Measurements from ENCODE around the gene PPIP5K2.
"Not testable (repeated sequence)": the region's sequence is repeated elsewhere in the genome, so short reads cannot be mapped to it uniquely, and the experiment has no call there.

The PPIP5K2 gene

DNA sequence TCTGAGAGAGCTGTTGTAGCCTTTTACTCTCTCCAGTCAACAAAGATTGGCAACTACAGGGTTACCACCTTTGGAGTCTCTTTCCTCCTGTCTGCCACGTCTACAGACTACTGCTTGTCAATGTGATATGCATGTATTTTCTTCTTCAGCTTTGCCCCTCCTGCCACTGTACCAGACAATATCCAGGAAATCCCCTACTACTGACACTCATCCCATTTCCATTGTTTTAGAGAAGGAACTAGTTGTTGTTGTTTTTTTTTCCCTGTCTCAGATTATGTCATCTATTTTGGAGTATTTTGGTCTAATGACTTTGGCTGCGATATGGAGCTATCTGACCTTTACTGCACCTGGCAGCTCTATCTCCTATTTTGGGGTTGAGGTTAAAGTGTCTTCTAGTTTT lies 88.4 kb downstream of the PPIP5K2 start:
- no peak for DNase-seq (ENCODE audit: low spot score)

- DNase-seq (ENCODE audit: low spot score) = no peak
Observed at GRCh38 chr5:103209065-103209464, 89.0 kb downstream of the PPIP5K2 start.

DNA sequence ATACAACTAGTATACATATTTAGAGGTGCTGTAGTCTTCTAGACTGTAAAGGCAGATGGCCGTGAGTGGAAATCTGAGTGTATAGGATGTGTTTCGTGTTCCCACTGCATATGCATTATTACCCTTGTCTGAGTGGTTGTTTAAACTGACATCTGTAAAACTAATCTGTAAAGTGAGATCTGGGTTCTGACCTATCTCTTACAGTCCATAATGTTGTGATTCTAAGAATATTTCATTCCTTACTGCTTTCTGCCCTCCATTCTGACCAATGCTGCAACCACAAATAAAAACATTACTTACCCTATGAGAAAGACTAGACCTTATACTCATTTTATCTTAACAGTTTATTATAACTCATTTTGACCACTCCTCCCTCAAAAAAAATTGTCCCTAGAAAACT lies 90.9 kb downstream of the PPIP5K2 start:
- DNase-seq (ENCODE audit: low spot score) = no peak

GRCh38 chr5:103211576-103212561 lies 91.8 kb downstream of the PPIP5K2 start:
- no peak for DNase-seq (ENCODE audit: low spot score)

GRCh38 chr5:103216137-103216536 lies 96.0 kb downstream of the PPIP5K2 start:
- DNase-seq (ENCODE audit: low spot score) = no peak

DNA sequence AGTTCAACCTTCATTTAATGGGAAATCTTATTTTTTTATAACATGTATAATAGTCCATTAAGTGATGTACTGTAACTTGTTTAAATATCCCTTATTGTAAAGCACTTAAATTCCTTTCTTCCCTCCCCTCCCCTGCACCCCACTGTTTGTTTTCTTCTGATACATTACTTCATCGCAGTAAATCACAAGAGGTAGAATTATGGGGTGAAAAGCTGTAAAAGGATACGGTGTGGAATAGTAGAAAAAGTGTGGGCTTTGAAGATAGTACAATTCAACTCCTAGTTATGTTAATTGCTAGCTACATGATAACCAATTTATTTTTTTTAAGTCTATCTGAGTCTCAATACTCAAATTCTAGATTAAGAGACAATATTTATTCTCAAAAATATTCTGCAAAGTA lies 96.6 kb downstream of the PPIP5K2 start:
- no peak for DNase-seq (ENCODE audit: low spot score)

- no peak for DNase-seq (ENCODE audit: low spot score)
Observed at GRCh38 chr5:103217101-103217500, 97.0 kb downstream of the PPIP5K2 start.

- DNase-seq (ENCODE audit: low spot score) = no peak
Observed at GRCh38 chr5:103218164-103218563, 98.1 kb downstream of the PPIP5K2 start.

DNA sequence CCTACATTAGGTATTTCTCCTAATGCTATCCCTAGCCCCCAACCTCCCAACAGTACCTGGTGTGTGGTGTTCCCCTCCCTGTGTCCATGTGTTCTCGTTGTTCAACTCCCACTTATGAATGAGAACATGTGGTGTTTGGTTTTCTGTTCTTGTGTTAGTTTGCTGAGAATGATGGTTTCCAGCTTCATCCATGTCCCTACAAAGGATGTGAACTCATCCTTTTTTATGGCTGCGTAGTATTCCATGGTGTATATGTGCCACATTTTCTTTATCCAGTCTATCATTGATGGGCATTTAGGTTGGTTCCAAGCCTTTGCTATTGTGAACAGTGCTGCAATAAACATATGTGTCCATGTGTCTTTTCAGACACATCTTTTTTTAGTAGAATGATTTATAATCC lies 99.0 kb downstream of the PPIP5K2 start:
- not testable (repeated sequence) for DNase-seq (ENCODE audit: low spot score)

- DNase-seq (ENCODE audit: low spot score) = no peak
Observed at GRCh38 chr5:103223031-103223955, 103.2 kb downstream of the PPIP5K2 start.

GRCh38 chr5:103224118-103224893 lies 104.2 kb downstream of the PPIP5K2 start:
- peak; percentile 69 for DNase-seq (ENCODE audit: low spot score)

DNA sequence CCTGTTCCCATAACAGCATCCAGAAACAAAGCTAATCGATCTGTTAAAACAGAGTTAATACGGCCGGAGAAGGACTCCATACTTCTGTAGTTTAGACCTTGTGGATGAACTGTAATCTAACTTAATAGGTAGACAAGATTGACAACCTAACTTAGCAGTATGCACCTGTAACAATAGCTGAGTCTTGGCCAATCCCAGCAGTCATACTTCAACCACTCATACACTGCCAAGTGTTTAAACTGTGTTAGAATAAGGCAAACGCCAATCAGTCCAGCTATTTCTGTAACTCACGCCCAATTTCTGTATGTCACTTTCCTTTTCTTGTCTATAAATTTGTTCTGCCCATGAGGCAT lies 104.8 kb downstream of the PPIP5K2 start:
- DNase-seq (ENCODE audit: low spot score) = no peak

DNA sequence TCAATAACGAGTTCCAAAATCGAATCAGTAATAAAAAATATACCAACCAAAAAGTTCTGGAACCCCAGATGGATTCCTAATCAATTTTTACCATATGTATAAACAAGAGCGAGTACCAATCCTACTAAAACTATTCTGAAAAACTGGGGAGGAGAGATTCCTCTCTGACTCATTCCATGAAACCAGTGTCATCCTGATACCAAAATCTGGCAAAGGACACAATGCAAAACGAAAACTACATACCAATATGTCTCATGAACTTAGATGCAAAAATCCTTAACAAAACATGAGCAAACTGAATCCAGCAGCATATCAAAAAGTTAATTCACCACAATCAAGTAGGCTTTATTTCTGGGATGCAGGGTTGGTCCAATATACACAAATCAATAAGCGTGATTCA lies 108.0 kb downstream of the PPIP5K2 start:
- DNase-seq (ENCODE audit: low spot score) = no peak

- DNase-seq (ENCODE audit: low spot score) = no peak
Observed at GRCh38 chr5:103228588-103228987, 108.5 kb downstream of the PPIP5K2 start.

DNA sequence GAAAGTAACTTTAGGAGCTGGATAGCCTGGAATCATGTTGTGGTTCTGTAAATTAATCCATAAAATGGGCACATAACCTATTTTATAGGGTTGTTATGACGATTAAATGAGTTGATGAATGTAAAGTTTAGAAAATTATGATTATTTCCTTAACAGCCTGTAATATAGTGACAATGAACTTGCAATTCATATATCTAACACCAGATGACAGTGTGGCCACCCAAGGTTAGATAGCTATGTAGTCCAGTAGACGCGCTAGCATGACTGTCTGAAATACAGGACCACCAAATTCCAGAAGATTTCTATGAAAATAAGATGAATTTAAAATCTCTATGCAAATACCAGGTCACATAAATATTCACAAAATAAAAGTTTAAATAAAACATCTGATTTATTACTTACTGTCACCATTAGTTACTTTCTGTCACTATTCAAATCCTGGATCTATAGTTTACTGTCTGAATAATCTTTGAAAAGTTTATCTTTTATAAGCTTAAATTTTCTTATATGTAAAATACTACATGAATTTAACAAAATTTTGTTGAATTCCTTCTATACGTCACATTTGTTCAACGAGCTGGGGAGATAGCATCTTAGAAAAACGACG lies 112.4 kb downstream of the PPIP5K2 start:
- DNase-seq (ENCODE audit: low spot score) = peak; percentile 58

GRCh38 chr5:103234239-103234975 lies 114.3 kb downstream of the PPIP5K2 start:
- DNase-seq (ENCODE audit: low spot score) = no peak

DNA sequence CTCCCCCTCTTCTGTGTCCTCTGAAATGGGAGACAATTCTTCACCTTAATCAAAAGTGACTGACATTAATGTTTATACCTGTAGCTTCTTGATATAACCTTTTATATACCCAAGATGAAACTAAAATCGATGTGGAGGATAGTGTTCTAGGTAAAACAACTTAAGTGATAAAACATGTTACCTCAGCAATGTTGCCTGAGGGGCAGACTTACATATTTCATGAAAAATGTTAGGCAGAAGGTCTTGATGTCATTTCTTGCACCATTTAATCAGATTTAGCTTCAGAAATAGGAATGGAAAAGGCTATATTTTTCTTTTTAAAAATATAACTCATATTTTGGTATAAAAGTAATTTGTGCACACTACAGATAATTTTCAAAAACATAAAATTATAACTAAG lies 115.8 kb downstream of the PPIP5K2 start:
- DNase-seq (ENCODE audit: low spot score) = no peak

DNA sequence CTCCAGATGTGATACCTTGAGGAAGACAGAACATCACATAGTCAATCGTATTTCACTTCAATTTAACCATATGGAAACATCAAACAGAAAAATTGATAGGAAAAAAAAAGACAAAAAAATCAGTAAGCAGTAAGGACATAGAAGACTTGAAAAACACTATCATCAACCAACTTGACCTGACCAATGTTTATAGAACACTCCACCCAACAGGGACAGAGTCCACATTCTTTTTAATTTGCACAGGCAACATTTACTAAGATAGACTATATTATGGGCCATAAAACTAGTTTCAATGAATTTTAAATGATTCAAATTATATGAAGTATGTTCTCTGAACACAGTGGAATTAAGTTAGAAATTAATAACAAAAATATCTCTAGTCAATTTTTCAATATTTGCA lies 117.7 kb downstream of the PPIP5K2 start:
- no peak for DNase-seq (ENCODE audit: low spot score)

DNA sequence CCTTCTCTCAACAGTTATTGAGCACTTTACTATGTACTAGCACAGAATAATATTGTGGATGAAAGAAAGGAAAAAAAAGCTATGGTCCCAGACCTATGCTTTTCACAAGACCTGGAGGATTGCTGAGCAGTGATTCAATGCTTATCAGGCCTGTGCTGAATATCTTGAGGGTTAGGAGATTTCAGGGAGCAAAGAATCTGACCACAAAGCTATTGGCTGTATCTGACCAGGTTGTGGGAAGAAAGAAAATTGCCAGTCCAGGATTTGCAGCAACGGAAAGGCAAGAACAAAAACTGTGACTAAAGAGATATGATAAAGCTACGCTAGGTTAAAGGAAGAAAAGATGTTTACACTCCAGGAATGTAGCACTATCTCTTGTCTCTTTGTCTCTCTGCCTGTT lies 123.6 kb downstream of the PPIP5K2 start:
- DNase-seq (ENCODE audit: low spot score) = no peak

DNA sequence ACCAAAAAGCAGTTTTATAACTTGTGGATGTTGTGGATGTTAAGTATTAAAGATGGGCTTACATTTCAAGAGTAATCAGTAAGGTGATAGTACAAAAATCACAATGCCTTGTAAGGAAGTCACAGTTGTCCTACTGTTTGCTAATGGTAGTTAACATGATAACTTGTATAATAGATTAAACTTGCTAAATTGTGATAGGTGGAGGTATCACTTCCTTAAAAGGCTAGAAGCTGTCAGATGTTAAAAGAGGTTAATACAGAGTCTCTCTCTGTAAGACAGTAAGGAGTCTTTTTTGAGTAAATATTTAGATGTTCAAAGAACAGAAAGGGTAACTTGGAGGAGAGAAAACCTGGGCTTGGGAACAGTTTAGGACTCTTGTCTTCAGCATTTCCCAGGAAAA lies 124.3 kb downstream of the PPIP5K2 start:
- DNase-seq (ENCODE audit: low spot score) = no peak

DNA sequence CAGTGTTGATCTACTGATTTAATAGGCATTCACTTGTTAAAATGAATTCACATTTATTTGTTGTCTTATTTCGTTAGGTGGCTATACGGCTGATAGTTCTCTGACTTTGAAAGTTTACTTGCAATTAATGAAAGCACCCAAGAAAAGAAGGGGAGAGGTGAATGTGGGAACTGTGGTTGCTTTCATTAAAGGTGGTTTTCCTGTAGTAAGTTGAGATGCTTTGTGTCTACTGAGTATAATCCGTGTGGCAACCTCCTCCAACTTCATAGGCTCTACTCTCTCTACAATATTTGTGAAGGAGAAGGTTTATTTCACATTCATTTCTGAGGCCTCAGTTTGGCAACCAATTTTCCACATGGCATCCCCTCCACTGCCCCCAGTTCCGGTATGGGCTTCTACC lies 125.7 kb downstream of the PPIP5K2 start:
- DNase-seq (ENCODE audit: low spot score) = no peak
